ENCODE measurements around the gene LRBA.

- no peak for TF ChIP-seq CTCF (IDR thresholded peaks at IDR 0.05; ENCODE audit: low read depth, low read length, poor library complexity, severe bottlenecking)
- TF ChIP-seq EZH2phosphoT487 (IDR thresholded peaks at IDR 0.05; ENCODE audit: borderline replicate concordance, low read length): no peak
Measured at GRCh38 chr4:150534818-150535217, 480.3 kb downstream of the LRBA start.
